HepG2 (cell line): Measurements from ENCODE around the gene BICRAL. TPM values are rescaled to one million over a fixed set of nuclear protein-coding genes. Genes with fewer than 3 reads are reported as not detected.
A peak's percentile ranks its signal among the peaks of the same experiment; 100 is the strongest.
"Not testable (repeated sequence)": the region's sequence is repeated elsewhere in the genome, so short reads cannot be mapped to it uniquely, and the experiment has no call there.

Experiments
- ATAC-seq: fragments of 200-7000 bp; cut with Tn5 transposase; 3 replicates; pipeline ENCODE4 v1.9.1; 2020; ENCODE audit warnings: mild to moderate bottlenecking, moderate library complexity
- BruUV-seq: library from RNA; stranded (reverse); fragments of 400-500 nt; replicated peaks from 2 replicates; lab custom pipeline; 2021; lab: Mats Ljungman, UMichigan
- CTCF ChIA-PET: fragments of 300-600 bp; formaldehyde crosslinking; extraction: SDS; loops from one replicate; lab custom pipeline; 2021; ENCODE audit warnings: low total read pairs, inconsistent platforms, low intra/inter-chr PET ratio; lab: Yijun Ruan, JAX
- POLR2A ChIA-PET: fragments of 350-600 bp; sonication (Branson Sonifier 250); formaldehyde crosslinking; loops from one replicate; lab custom pipeline; 2020; ENCODE audit warnings: antibody characterized with exemption, inconsistent platforms; lab: Yijun Ruan, JAX
- DNase-seq: peaks from one replicate; pipeline ENCODE4 v3.0.0-alpha.2; 2015; ENCODE audit warnings: low spot score
- FAIRE-seq: peaks from 3 replicates; lab custom pipeline; 2011; peaks lifted over from hg19 to GRCh38; lab: Jason Lieb, UNC
- H2AFZ ChIP-seq: one replicate; pipeline ENCODE4 v1.6.1; 2011; ENCODE audit warnings: low read length, inconsistent platforms
- H3K27ac ChIP-seq: fragments of 300-600 bp; 3 replicates; pipeline ENCODE4 v1.8.0; 2011; ENCODE audit warnings: mixed run types, mild to moderate bottlenecking, mixed read lengths, low read length, inconsistent platforms; ENCODE audit not compliant: insufficient read depth; ENCODE audit errors: extremely low read length
- H3K27me3 ChIP-seq, 2 experiments: fragments of 200-600 bp in 1 of 2; 2 replicates in 1 of 2; 3 replicates in 1 of 2; pipeline versions ENCODE4 v1.6.0 to v1.8.0; 2011; ENCODE audit warnings: low read length in 2 of 2, mild to moderate bottlenecking in 2 of 2, moderate library complexity in 2 of 2, inconsistent platforms in 1 of 2; ENCODE audit not compliant: insufficient read depth in 2 of 2, control insufficient read depth in 1 of 2
- H3K36me3 ChIP-seq, 2 experiments: fragments of 200-600 bp in 1 of 2; replicated peaks in 1 of 2; 2 replicates in 1 of 2; 3 replicates in 1 of 2; pipeline versions ENCODE4 v1.5.1 to v1.8.0; 2011; ENCODE audit warnings: low read length in 2 of 2, inconsistent platforms in 1 of 2; ENCODE audit not compliant: insufficient read depth in 2 of 2, control insufficient read depth in 1 of 2
- H3K4me1 ChIP-seq: 2 replicates; pipeline ENCODE4 v1.5.1; 2012; ENCODE audit warnings: low read length, inconsistent platforms; ENCODE audit not compliant: insufficient read depth
- H3K4me2 ChIP-seq: 2 replicates; pipeline ENCODE4 v1.6.0; 2011; ENCODE audit warnings: low read depth, low read length, inconsistent platforms
- H3K4me3 ChIP-seq, 3 experiments: fragments of 200-600 bp in 1 of 3; sonication (generic), shearing (Covaris generic) in 1 of 3; replicated peaks in 1 of 3; 2 replicates each; pipeline ENCODE4 v1.5.1; 2011 to 2016; ENCODE audit warnings: low read length in 3 of 3, inconsistent platforms in 2 of 3, low read depth in 2 of 3, mild to moderate bottlenecking in 2 of 3, control low read depth in 1 of 3, mixed read lengths in 1 of 3; ENCODE audit not compliant: insufficient read depth in 1 of 3
- H3K79me2 ChIP-seq: one replicate; pipeline ENCODE4 v1.6.1; 2011; ENCODE audit warnings: low read length, inconsistent platforms; ENCODE audit not compliant: insufficient read depth
- H3K9ac ChIP-seq: 2 replicates; pipeline ENCODE4 v1.6.0; 2011; ENCODE audit warnings: mild to moderate bottlenecking, low read depth, low read length, inconsistent platforms; ENCODE audit not compliant: insufficient read depth
- H3K9me3 ChIP-seq: 2 replicates; pipeline ENCODE4 v1.5.1; 2012; ENCODE audit warnings: mild to moderate bottlenecking, low read length
- H4K20me1 ChIP-seq: 2 replicates; pipeline ENCODE4 v1.6.0; 2011; ENCODE audit warnings: inconsistent platforms, mild to moderate bottlenecking, low read length, moderate library complexity; ENCODE audit not compliant: insufficient read depth
- FOXO4 ChIP-seq: sonication (generic); formaldehyde crosslinking; conservative IDR thresholded peaks from 2 replicates; pipeline ENCODE4 v1.8.1; 2023; ENCODE audit warnings: missing genetic modification reagents
- ZNF121 ChIP-seq: sonication (generic); formaldehyde crosslinking; IDR thresholded peaks from 2 replicates; pipeline ENCODE4 v1.5.0; 2020; ENCODE audit warnings: mild to moderate bottlenecking, missing genetic modification reagents
- WGBS: methylation state at CpG from one replicate; pipeline ENCODE4 v1.1.6; 2017; ENCODE audit warnings: low lambda C conversion rate; 5-methylcytosine and 5-hydroxymethylcytosine counted together
- in situ Hi-C: cut with HindIII; loops from 2 replicates; pipeline ENCODE4 v1.10.0; 2017; ENCODE audit warnings: low pct_unique_long_range_greater_than_20kb; ENCODE audit not compliant: extremely low pct_ligation_motif_present
- intact Hi-C: fragments of 100-400 bp; cut with micrococcal nuclease; formaldehyde crosslinking; loops from one replicate; pipeline ENCODE4 v1.10.0; 2022; ENCODE audit not compliant: unreplicated experiment
- polyA plus RNA-seq, 8 experiments: library from polyadenylated mRNA; depleted of rRNA in 3 of 8; stranded (reverse) in 7 of 8; unstranded in 1 of 8; fragments of >200 nt; fragmentation: Illumina TruSeq in 4 of 8; extraction: Trizol in 4 of 8; gene quantifications; 2 replicates each; pipeline versions ENCODE4 v1.2.1 to v1.2.3, GENCODE V29; 2011 to 2016; ENCODE audit warnings: low read depth in 4 of 8, missing spikeins in 1 of 8, mixed read lengths in 1 of 8; ENCODE audit not compliant: insufficient read depth in 1 of 8
- total RNA-seq, 5 experiments: library from RNA; depleted of rRNA; stranded (reverse); fragments of >200 nt; fragmentation: Illumina TruSeq; extraction: Trizol; gene quantifications; 2 replicates each; pipeline ENCODE4 v1.2.3, GENCODE V29; 2016; ENCODE audit warnings: low read depth in 1 of 5
- TF ChIP-seq, protein P1 (sequence below): sonication (generic); formaldehyde crosslinking; IDR thresholded peaks from 2 replicates; pipeline ENCODE4 v1.5.0; 2020; ENCODE audit warnings: mild to moderate bottlenecking, missing genetic modification reagents

BICRAL gene
- total and polyA plus RNA-seq, 2 of the 13 experiments (the other 11 are each of a cell fraction or from before 2014, with no cell fraction given), result 5.0 to 13.5 TPM

- H3K79me2 ChIP-seq, H3K9me3 ChIP-seq, H3K27ac ChIP-seq, H3K4me3 ChIP-seq, CTCF ChIA-PET, BruUV-seq, intact Hi-C loops, ATAC-seq, H4K20me1 ChIP-seq, DNase-seq, H2AFZ ChIP-seq, POLR2A ChIA-PET, H3K9ac ChIP-seq, FAIRE-seq, in situ Hi-C loops, H3K36me3 ChIP-seq, H3K27me3 ChIP-seq, H3K4me2 ChIP-seq: not testable (repeated sequence)
- TF ChIP-seq FOXO4 (CRISPR knock-in tag), result 0 out of 2 replicates have a peak, but pooled peaks have one; percentile 53
- TF ChIP-seq ZNF121 (CRISPR knock-in tag), result peak; percentile 67
- TF ChIP-seq, protein P1, sequence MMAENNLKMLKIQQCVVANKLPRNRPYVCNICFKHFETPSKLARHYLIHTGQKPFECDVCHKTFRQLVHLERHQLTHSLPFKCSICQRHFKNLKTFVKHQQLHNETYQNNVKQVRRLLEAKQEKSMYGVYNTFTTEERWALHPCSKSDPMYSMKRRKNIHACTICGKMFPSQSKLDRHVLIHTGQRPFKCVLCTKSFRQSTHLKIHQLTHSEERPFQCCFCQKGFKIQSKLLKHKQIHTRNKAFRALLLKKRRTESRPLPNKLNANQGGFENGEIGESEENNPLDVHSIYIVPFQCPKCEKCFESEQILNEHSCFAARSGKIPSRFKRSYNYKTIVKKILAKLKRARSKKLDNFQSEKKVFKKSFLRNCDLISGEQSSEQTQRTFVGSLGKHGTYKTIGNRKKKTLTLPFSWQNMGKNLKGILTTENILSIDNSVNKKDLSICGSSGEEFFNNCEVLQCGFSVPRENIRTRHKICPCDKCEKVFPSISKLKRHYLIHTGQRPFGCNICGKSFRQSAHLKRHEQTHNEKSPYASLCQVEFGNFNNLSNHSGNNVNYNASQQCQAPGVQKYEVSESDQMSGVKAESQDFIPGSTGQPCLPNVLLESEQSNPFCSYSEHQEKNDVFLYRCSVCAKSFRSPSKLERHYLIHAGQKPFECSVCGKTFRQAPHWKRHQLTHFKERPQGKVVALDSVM, result peak; percentile 46; the same call in 1 of the 2 replicates
- H3K4me1 ChIP-seq, result peaks cover 18% of the 10 kb centered on the region
- 98% methylated on average over 7 of the region's 7 CpGs for WGBS
Measured at GRCh38 chr6:42806359-42806758, 24.5 kb downstream of the BICRAL start.
